ENCODE results near the gene TNRC18. TPM values are rescaled to one million over a fixed set of nuclear protein-coding genes. Genes with fewer than 3 reads are reported as not detected.

The TNRC18 gene
- total and polyA plus RNA-seq, 4 donors = 2.3 to 37.1 (median 20.4) TPM

- no peak for TF ChIP-seq CTCF (IDR thresholded peaks at IDR 0.05; ENCODE audit: low read depth, low read length, missing input control)
- DNase-seq (ENCODE audit: low spot score) = no peak
- Histone ChIP-seq H3K27me3 (ENCODE audit: control insufficient read depth in 4 of 4, insufficient read depth in 4 of 4, low read length in 3 of 4) (no peaks in the 10 kb centered on the region), H3K27ac (ENCODE audit: low read depth in 1 of 2, low read length in 2 of 2) (peak overlapping the region; percentile 97 to 98), H3K9me3 (ENCODE audit: control insufficient read depth in 4 of 4, low read length in 3 of 4) (no peaks in the 10 kb centered on the region), H3K36me3 (ENCODE audit: control insufficient read depth in 4 of 4, insufficient read depth in 3 of 4, low read depth in 1 of 4, low read length in 3 of 4) (no peaks in the 10 kb centered on the region), H3K9ac (ENCODE audit: low read depth in 1 of 2, low read length in 2 of 2) (peak overlapping the region; percentile 98 to 99), H3K4me3 (ENCODE audit: low read depth in 1 of 3, low read length in 3 of 3) (peak overlapping the region; percentile 87 to 98 (median 92)), H3K4me1 (ENCODE audit: control insufficient read depth in 4 of 4, insufficient read depth in 4 of 4, low read length in 3 of 4) (peaks cover 13 to 28% (median 20%) of the 10 kb centered on the region in 4 donors)
- 1% methylated on average over 56 of the region's 56 CpGs for WGBS
Observed at GRCh38 chr7:5422396-5423305, 983 bp downstream of the TNRC18 start.

DNA sequence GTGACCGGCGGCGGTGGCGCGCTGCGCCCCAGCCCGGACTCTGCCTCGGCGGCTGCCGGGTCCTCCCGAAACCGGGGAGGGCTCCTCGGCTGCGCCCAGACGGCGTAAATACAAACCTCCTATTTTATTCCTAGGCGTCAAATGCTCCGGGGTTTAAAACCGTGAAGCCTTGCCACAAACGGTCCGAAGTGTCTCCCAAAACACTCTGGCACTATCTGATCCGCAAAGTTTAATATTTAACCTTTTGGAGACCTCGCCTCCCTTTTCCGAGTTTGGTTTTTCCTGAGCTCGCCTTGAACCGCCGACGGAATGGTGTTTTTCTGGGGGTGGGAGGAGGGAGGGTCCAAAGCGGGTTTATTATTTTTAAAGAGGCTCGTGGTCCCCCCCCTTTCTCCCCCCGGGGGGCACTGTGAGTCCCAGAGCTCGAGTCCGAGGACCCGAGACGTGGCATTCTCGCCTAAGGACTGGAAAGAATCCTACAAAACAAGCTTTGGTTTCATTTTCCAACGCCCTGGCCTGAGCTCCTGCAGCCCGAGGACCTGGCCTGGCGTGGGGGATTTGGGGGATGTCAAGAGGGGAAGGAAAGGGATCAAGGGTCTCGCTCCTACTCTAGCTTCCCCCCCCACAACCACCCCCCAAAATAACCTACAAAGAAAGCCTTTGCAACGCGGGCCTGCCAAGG, 1.8 kb downstream of the TNRC18 start:
- TF ChIP-seq HNF4A (conservative IDR thresholded peaks at IDR 0.05) = peak; percentile 25 to 45
- no peak for TF ChIP-seq JUND (IDR thresholded peaks at IDR 0.05)
- TF ChIP-seq NR2F2 (IDR thresholded peaks at IDR 0.05) = peak; percentile 37
- no peak for TF ChIP-seq EGR1 (IDR thresholded peaks at IDR 0.05; ENCODE audit: low read depth in 2 of 2)
- TF ChIP-seq YY1 (IDR thresholded peaks at IDR 0.05) = peak; percentile 56
- no peak for TF ChIP-seq FOXA2 (IDR thresholded peaks at IDR 0.05)
- no peak for TF ChIP-seq HNF4G (IDR thresholded peaks at IDR 0.05)
- TF ChIP-seq TAF1 (conservative IDR thresholded peaks at IDR 0.05) = peak; percentile 48
- TF ChIP-seq RAD21 (IDR thresholded peaks at IDR 0.05) = peak in 1 of 2 donors; percentile 29
- no peak for TF ChIP-seq FOXA1 (IDR thresholded peaks at IDR 0.05)
- TF ChIP-seq, protein P1, sequence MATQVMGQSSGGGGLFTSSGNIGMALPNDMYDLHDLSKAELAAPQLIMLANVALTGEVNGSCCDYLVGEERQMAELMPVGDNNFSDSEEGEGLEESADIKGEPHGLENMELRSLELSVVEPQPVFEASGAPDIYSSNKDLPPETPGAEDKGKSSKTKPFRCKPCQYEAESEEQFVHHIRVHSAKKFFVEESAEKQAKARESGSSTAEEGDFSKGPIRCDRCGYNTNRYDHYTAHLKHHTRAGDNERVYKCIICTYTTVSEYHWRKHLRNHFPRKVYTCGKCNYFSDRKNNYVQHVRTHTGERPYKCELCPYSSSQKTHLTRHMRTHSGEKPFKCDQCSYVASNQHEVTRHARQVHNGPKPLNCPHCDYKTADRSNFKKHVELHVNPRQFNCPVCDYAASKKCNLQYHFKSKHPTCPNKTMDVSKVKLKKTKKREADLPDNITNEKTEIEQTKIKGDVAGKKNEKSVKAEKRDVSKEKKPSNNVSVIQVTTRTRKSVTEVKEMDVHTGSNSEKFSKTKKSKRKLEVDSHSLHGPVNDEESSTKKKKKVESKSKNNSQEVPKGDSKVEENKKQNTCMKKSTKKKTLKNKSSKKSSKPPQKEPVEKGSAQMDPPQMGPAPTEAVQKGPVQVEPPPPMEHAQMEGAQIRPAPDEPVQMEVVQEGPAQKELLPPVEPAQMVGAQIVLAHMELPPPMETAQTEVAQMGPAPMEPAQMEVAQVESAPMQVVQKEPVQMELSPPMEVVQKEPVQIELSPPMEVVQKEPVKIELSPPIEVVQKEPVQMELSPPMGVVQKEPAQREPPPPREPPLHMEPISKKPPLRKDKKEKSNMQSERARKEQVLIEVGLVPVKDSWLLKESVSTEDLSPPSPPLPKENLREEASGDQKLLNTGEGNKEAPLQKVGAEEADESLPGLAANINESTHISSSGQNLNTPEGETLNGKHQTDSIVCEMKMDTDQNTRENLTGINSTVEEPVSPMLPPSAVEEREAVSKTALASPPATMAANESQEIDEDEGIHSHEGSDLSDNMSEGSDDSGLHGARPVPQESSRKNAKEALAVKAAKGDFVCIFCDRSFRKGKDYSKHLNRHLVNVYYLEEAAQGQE (IDR thresholded peaks at IDR 0.05) = no peak
- TF ChIP-seq GABPA (IDR thresholded peaks at IDR 0.05 in 1 of 2, conservative IDR thresholded peaks at IDR 0.05 in 1 of 2) = no peak
- TF ChIP-seq, protein P2, sequence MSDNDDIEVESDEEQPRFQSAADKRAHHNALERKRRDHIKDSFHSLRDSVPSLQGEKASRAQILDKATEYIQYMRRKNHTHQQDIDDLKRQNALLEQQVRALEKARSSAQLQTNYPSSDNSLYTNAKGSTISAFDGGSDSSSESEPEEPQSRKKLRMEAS (IDR thresholded peaks at IDR 0.05) = peak; percentile 49
- TF ChIP-seq SP1 (IDR thresholded peaks at IDR 0.05) = peak; percentile 28
- peak in 1 of 2 donors; percentile 59 for TF ChIP-seq RXRA (IDR thresholded peaks at IDR 0.05)
- TF ChIP-seq ZBTB33 (IDR thresholded peaks at IDR 0.05) = peak; percentile 26
- TF ChIP-seq CTCF (IDR thresholded peaks at IDR 0.05; ENCODE audit: low read depth, low read length, missing input control) = no peak
- TF ChIP-seq, protein P3, sequence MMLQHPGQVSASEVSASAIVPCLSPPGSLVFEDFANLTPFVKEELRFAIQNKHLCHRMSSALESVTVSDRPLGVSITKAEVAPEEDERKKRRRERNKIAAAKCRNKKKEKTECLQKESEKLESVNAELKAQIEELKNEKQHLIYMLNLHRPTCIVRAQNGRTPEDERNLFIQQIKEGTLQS (IDR thresholded peaks at IDR 0.05) = no peak
- Histone ChIP-seq H3K9me3 (ENCODE audit: control insufficient read depth in 4 of 4, low read length in 3 of 4) (no peaks in the 10 kb centered on the region), H3K27me3 (ENCODE audit: control insufficient read depth in 4 of 4, insufficient read depth in 4 of 4, low read length in 3 of 4) (no peaks in the 10 kb centered on the region), H3K4me1 (ENCODE audit: control insufficient read depth in 4 of 4, insufficient read depth in 4 of 4, low read length in 3 of 4) (peaks cover 13 to 25% (median 20%) of the 10 kb centered on the region in 4 donors), H3K36me3 (ENCODE audit: control insufficient read depth in 4 of 4, insufficient read depth in 3 of 4, low read depth in 1 of 4, low read length in 3 of 4) (peaks cover 0 to 4% (median 0%) of the 10 kb centered on the region in 4 donors), H3K9ac (ENCODE audit: low read depth in 1 of 2, low read length in 2 of 2) (peak overlapping the region; percentile 98 to 99), H3K4me3 (ENCODE audit: low read depth in 1 of 3, low read length in 3 of 3) (peak overlapping the region; percentile 87 to 98 (median 92)), H3K27ac (ENCODE audit: low read depth in 1 of 2, low read length in 2 of 2) (peak overlapping the region; percentile 97 to 98)
- DNase-seq (ENCODE audit: low spot score) = peak; percentile 48
- under 1% methylated on average over 42 of the region's 42 CpGs for WGBS

Data from liver (tissue), 9 donors.